Activated T-cell treated with anti-CD3 and anti-CD28 coated beads for 48 hours (primary cell): ENCODE results near the gene ILKAP.
A peak's percentile ranks its signal among the peaks of the same experiment; 100 is the strongest.

Experiments
- DNase-seq: peaks from one replicate; pipeline ENCODE4 v3.0.0-alpha.2; 2020; ENCODE audit warnings: low read depth

The ILKAP gene

DNA sequence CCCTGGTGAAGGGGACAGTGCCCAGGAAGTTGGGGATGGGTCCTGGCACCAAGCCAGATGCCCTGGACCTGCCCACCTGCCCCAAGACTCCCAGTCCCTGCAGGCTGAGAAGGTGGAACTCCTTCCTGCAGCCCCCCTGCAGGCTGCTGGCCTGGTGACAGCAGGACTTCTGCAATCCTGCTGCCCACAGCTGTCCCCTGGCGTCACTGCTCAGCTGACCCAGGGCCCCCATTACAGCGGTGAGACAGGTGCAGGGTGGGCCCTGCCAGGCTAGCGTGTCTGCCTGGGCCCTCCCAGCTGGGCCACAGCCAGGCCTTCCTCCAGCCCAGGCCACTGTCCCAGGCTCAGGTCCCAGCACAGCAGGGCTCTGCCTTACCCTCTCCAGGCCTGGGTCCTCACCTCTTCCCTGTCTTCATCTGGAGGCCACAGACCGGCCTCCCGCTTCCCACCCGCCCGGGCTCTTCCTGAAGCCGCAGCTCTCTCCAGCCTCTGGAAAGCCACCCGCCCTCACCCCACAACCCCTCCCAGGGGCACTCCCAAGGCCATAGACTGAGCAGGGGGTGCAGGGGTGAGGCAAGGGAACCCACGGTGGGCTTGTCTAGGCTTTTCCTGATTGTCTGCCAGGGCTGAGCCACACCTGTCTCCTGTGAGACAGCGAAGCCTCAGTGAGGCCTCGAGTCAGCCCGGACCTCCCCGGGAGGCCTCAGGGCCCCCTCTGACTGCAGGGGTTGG lies 53.5 kb downstream of the ILKAP start:
- no peak for DNase-seq

DNA sequence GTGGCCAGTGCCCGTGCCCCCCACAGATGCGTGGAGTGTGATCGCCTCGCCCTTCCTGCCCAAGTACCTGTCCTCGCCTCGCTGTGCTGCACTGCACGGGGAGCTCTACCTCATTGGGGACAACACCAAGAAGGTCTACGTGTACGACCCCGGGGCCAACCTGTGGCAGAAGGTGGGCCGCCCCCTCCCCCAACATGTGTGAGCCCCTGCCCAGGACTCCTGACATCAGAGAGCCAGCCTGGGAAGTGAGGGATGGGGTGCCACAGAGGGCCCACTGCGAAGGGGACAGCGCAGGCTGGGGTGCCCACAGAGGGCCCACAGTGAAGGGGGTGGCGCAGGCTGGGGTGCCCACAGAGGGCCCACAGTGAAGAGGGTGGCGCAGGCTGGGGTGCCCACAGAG lies 54.5 kb downstream of the ILKAP start:
- no peak for DNase-seq

DNA sequence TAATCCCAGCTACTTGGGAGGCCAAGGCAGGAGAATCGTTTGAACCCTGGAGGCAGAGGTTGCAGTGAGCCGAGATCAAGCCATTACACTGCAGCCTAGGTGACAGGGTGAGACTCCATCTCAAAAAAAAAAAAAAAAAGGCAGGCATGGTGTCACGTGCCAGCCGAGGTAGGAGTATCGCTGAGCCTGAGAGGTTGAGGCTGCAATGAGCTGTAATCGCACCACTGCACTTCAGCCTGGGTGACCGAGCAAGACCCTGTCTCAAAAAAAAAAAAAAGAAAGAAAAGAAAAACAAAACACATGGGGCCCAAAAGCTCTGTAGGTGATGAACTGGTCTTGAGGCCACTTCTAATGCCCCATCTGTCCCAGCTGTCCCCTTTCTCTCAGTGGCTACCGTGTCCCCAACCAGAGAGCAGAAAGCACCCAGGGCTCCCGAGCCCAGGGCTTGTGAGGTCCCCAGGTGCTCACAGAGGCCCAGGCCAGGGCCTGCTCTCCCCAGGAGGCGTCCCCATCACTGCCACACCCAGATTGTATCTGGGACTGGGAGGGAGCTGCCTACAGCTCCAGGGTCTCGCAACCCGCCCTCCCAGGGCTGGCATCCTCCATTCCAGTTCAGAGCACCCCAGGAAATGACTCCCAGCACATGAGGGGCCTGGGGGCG lies 56.5 kb downstream of the ILKAP start:
- no peak for DNase-seq

DNA sequence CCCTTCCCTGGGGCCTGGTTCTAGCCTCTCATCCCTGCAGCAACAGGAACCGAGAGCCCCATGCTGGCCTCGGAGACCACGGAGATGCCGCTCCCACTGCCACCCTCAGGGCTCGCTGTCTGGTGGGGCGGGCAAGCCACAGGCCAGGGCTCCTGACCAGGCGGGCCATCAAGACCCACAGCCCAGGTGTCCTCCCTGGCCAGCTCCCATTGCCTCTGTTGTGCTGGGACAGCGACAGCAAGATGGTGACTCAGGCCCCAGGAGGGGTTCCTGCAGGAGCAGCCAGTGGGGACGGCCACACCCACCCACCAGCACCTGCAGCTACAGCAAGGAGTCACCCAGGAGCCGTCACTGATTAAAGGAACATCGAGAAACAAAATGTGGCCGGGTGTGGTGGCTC lies 57.6 kb downstream of the ILKAP start:
- DNase-seq, result no peak

- DNase-seq, result no peak
Observed at GRCh38 chr2:238145046-238145445, 58.4 kb downstream of the ILKAP start.

DNA sequence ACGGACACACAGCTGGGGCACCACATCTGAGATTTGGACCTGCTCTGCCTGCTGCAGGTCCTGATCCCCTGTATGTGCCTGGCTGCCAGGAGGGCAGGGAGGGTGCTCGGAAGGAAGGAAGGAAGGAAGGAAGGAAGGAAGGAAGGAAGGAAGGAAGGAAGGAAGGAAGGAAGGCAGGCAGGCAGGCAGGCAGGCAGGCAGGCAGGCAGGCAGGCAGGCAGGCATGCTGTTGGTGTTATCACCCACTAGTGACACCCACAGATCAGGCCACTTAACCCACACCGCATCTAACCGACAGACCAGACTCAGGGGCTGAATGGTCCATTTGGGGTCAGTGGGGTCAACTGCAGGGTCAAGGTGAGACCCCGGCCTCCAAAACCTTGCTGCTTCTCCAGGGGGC lies 59.2 kb downstream of the ILKAP start:
- DNase-seq, result no peak

- DNase-seq, result peak; percentile 17
Observed at GRCh38 chr2:238143239-238143951, 60.1 kb downstream of the ILKAP start.

DNA sequence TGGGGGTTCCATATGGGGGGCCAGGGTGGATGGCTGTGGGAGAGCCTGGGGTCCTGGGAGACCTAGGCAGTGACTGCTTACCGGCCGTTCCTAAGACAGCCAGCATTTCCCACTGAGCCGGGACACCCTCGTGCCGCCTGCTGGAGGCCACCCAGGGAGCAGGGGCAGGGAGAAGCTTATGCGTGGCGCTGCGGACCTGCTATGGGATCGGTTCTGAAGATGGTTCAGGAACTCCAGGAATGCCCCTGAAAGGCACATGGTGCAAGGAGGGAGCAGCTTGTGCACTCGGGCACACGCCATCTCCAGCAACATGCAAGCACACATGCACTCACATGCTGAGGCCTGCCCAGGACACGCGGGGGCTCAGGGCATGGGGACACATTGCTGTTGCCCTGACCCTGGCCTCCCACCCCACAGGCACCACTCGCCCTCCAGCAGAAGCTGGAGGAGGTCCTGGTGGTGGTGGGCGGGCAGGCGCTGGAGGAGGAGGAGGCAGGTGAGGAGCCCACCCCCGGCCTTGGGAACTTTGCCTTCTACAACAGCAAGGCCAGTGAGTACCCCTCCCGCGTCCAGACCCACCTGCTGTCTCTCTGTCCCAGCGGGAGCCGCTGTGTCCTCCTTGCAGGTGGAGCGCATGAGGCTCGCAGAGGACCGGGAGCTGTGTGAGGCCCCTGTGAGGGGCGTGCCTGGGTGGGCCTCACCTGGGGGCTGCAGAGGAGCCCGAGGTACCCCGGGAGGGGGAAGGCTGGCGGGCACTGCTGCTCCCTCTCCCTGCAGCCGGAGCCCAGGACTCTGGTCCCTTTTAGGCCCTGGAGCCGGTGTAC lies 60.9 kb downstream of the ILKAP start:
- DNase-seq, result no peak

DNA sequence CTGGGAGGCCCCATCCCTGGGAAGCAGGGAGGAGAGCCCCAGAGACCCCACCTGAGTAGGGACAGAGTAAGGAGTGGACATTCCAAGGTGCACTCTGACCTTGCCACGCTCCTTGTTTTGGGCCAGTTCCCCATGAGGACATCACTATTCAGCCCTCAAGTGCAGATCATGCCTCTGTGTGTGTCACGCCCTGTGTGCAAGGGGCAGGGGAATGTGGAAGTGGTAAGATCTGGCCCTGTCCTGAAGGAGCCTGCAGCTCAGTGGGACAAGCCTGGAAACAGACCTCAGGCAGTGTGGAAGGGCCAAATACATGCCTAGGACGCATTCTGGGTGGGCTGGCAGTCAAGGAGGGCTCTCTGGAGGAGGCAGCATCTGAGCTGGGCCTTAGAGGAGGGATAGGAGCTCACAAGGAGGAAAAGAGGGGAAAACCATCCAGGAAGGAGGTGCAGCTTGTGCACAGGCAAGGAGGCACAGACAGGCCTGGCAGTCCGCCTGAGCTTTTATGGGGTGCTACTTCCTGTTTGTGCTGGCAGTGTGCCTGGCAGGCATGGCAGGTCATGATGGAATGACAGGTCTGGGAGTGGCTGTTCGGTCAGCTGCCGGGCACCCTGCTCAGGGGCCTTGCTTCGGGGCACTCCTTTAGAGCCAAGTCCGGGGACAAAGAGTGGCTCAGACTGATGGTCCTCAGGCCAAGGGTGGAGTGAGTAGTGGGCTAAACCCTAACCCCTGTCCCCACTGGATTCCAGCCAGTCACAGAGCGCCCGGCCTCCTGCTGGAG lies 61.8 kb downstream of the ILKAP start:
- no peak for DNase-seq

DNA sequence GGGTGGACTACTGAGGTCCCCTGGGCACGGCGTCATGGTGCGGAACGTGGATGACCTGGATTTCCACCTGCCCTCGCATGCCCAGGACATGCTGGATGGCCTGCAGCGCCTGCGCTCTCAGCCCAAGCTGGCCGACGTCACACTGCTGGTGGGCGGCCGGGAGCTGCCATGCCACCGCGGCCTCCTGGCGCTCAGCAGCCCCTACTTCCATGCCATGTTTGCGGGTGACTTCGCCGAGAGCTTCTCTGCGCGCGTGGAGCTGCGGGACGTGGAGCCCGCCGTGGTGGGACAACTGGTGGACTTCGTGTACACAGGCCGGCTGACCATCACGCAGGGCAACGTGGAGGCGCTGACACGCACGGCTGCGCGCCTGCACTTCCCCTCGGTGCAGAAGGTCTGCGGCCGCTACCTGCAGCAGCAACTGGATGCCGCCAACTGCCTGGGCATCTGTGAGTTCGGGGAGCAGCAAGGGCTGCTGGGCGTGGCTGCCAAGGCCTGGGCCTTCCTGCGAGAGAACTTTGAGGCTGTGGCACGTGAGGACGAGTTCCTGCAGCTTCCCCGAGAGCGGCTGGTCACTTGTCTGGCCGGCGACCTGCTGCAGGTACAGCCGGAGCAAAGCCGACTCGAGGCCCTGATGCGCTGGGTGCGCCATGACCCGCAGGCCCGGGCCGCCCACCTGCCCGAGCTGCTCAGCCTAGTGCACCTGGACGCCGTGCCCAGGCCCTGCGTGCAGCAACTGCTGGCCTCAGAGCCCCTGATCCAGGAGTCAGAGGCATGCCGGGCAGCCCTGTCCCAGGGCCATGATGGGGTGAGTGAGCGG lies 62.6 kb downstream of the ILKAP start:
- no peak for DNase-seq

DNA sequence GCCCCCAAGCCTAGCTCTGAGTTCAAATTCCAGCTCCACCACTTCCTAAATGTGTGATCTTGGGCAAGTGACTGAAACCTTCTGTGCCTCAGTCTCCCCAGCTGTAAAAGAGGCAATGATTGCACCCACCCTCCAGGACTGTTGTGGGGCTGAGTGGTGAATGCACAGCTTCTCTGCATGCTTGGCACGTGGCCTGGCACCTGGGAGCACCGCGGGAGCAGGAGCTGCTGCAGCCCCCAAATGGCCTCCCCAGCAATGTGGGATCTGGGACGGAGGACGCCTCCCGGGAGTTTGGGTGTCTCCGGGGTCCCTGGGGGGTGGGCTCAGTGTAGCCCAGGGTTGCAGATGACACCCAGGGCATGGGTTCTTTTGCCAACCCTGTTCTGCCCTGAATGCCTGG lies 63.5 kb downstream of the ILKAP start:
- no peak for DNase-seq

DNA sequence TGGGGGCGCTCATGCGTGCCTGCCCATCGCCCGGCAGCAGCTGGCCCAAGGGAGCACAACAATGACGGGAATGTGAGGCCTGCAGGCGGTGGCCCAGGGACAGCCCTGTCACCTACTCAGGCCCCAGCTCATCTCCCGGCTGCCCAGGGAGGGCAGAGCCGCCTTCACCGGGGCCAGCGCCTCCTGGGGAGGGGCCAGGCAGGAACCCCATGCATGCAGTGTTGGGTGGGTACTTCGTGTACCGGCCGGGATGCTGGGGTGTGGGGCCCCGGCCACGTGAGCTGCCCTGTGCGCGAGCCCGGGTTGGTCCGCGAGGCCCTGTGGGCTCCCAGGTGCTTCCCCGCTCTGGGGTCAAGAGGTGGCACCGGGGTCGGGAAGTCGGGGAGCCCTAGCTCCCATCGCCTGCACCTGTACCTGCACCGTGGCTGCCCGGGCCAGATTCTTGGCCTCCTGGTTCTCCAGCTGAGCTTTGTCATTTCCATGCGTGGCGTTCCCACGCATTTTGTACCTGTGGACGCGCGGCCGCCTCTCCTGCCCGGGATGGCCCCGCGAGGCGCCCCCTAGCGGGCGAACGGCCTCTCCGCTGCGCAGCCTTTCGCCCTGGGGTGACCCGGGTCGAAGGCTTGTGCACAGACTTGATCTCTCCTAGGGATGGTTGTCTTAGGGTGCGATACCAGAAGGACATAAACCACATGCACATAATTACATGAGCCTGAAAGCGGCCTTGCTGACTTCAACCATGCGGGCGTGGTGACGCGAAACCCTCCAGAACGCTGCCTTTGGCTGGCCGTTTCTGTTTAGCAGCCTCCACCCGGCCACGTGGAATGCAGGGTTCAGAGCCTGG lies 64.1 kb downstream of the ILKAP start:
- DNase-seq, result peak; percentile 33

- no peak for DNase-seq
Observed at GRCh38 chr2:238138331-238139195, 64.9 kb downstream of the ILKAP start, which contains the start of gene KLHL30. Gene KLHL30 (plus strand): TSS chr2:238138668. CDS start chr2:238140755, 2,087 bp downstream.

GRCh38 chr2:238137885-238138284 lies 65.6 kb downstream of the ILKAP start:
- DNase-seq, result no peak

DNA sequence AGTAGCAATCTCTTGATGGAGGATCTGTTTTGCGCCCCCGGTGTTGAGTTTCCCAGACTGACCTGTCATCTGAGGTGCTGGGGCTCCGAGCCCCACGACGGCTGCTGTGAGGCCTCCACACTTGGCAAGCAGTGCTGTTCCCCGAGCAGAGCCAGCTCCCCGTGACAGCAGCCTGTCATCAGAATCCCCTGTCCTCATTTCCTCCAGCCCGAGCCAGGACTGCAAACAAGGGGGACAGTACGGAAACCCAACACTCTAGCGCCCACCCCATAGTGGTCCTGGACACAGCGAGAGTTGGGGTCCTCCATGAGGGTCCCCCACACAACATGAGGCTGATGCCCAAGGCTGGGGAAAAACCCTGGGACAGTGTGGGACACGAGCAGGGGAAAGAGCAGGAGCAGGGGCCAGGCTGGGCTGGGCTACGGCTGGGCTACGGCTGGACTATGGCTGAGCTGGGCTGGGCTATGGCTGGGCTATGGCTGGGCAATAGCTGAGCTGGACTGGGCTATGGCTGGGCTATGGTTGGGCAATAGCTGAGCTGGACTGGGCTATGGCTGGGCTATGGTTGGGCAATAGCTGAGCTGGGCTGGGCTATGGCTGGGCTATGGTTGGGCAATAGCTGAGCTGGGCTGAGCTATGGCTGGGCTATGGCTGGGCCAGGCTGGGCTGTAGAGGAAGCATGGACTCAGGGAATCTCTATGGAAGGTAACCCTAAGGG lies 66.5 kb downstream of the ILKAP start:
- DNase-seq, result no peak

DNA sequence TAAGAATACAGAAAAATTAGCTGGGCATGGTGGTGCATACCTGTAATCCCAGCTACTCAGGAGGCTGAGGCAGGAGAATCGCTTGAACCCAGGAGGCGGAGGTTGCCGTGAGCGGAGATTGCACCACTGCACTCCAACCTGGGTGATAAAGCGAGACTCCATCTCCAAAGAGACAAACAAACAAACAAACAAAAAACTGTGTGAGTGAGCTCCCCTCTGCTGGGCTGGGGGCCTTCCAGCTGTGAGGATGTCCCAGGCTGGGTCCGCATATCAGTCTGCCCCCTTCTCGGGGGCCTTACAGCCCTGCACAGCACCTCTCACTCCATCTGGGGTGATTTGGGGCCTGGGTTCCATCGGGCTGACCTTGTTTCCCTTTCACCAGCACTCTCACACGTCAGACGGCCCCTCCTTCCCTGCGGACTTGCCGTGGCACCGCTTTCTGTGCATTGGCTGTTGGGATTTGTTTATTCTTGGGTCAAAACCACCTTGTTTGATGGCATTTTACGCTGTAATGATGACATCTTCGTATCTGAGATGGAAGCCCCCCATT lies 67.8 kb downstream of the ILKAP start:
- no peak for DNase-seq

DNA sequence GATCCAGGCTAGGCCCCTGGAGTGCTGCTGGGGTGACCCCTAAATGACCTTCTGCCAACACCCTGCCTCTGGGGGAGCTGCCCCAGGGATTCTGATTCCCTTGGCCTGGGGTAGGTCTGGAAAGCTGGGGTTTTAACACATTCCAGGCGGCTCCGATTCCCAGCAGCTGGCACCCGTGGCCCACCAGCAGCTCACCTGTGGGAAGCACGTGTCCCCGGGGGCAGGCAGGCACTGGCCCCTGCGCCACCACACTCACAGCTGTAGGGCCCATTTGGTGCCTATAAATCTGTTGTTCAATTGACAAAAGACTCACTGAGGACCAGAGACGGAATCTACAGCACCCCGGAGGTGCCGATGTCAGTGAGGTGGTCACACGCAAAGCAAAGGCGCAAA lies 69.1 kb downstream of the ILKAP start:
- DNase-seq, result no peak
